Stimulated activated CD4-positive, alpha-beta T cell treated with anti-CD3 and anti-CD28 coated beads, TNF-alpha, amount 100 ng/mL, for 4 hours (primary cell): ENCODE results near the gene BBS1.
A peak's percentile ranks its signal among the peaks of the same experiment; 100 is the strongest.
"Not testable (repeated sequence)": the region's sequence is repeated elsewhere in the genome, so short reads cannot be mapped to it uniquely, and the experiment has no call there.

ENCODE experiments used
- DNase-seq, 3 experiments: peaks; one replicate each; pipeline ENCODE4 v3.0.0-alpha.2; 2020; ENCODE audit warnings: low read depth in 3 of 3

The BBS1 gene

GRCh38 chr11:66510271-66510989 is at the start of gene BBS1:
TSS of gene BBS1 (plus strand) at chr11:66510635. CDS start at chr11:66510660, 25 bp downstream.
- DNase-seq, result peak; percentile 68 to 80 (median 69)

GRCh38 chr11:66462010-66462409 is 48.4 kb upstream of the BBS1 start:
- no peak for DNase-seq

GRCh38 chr11:66462911-66463310 is 47.5 kb upstream of the BBS1 start:
- DNase-seq, result no peak

GRCh38 chr11:66464116-66464515 is 46.3 kb upstream of the BBS1 start:
- not testable (repeated sequence) for DNase-seq

GRCh38 chr11:66464916-66465315 is 45.5 kb upstream of the BBS1 start:
- DNase-seq, result no peak

- no peak for DNase-seq
Measured at GRCh38 chr11:66465373-66466224, 44.8 kb upstream of the BBS1 start.

GRCh38 chr11:66466225-66467033 is 44.0 kb upstream of the BBS1 start, which contains the start of gene PELI3:
TSS of gene PELI3 (plus strand) at chr11:66466905. CDS start at chr11:66468129, 1,224 bp downstream.
- peak; percentile 94 to 95 (median 94) for DNase-seq

- DNase-seq, result no peak
Measured at GRCh38 chr11:66467034-66467659, 43.3 kb upstream of the BBS1 start.

GRCh38 chr11:66467756-66468155 is 42.7 kb upstream of the BBS1 start:
- DNase-seq, result no peak

- DNase-seq, result no peak
Measured at GRCh38 chr11:66468691-66469090, 41.7 kb upstream of the BBS1 start.

GRCh38 chr11:66469441-66469840 is 41.0 kb upstream of the BBS1 start:
- no peak for DNase-seq

GRCh38 chr11:66470015-66470414 is 40.4 kb upstream of the BBS1 start:
- DNase-seq, result no peak

- DNase-seq, result no peak
Measured at GRCh38 chr11:66471142-66471541, 39.3 kb upstream of the BBS1 start.

GRCh38 chr11:66472054-66472453 is 38.4 kb upstream of the BBS1 start:
- DNase-seq, result no peak

GRCh38 chr11:66473167-66473566 is 37.3 kb upstream of the BBS1 start:
- DNase-seq, result no peak

GRCh38 chr11:66473608-66474515 is 36.6 kb upstream of the BBS1 start:
- DNase-seq, result no peak

GRCh38 chr11:66475349-66476172 is 34.9 kb upstream of the BBS1 start:
- DNase-seq, result no peak

- no peak for DNase-seq
Measured at GRCh38 chr11:66476173-66476840, 34.1 kb upstream of the BBS1 start.

GRCh38 chr11:66476841-66477251 is 33.6 kb upstream of the BBS1 start:
- DNase-seq, result no peak
